ENCODE measurements around the gene PTPRN2. TPM values are rescaled to one million over a fixed set of nuclear protein-coding genes. Genes with fewer than 3 reads are reported as not detected.

The PTPRN2 gene
- total and polyA plus RNA-seq, 4 experiments from 2014 or later = 1.7 to 2.6 (median 1.9) TPM

- Mint-ChIP-seq H3K27ac (no peak overlapping the region), H3K4me1 (no peaks in the 10 kb centered on the region), H3K36me3 (no peaks in the 10 kb centered on the region), H3K27me3 (no peaks in the 10 kb centered on the region), H3K4me3 (no peak overlapping the region), H3K9me3 (no peaks in the 10 kb centered on the region)
- intact Hi-C loops (cut with micrococcal nuclease) = no loop called here
- DNase-seq = no peak
- Histone ChIP-seq H3K4me1 (ENCODE audit: insufficient read depth, low read length) (no peaks in the 10 kb centered on the region), H3K27ac (ENCODE audit: low read depth, low read length) (no peak overlapping the region), H3K4me3 (ENCODE audit: low read length in 2 of 2) (no peak overlapping the region), H3K9me3 (ENCODE audit: control insufficient read depth in 1 of 2, low read length in 2 of 2) (no peaks in the 10 kb centered on the region), H3K36me3 (ENCODE audit: insufficient read depth, low read length) (no peaks in the 10 kb centered on the region), H3K27me3 (ENCODE audit: insufficient read depth, low read length) (no peaks in the 10 kb centered on the region)
- POLR2A ChIA-PET (ENCODE audit: partially characterized antibody) = interaction anchor here (2.5 kb wide), 1 partner anchor 8 kb away, joined by 7 read pairs; no protein-coding TSS in a partner anchor
- CTCF ChIA-PET (ENCODE audit: partially characterized antibody) = no interaction called here
These were observed 727.7 kb downstream of the PTPRN2 start for GRCh38 chr7:157859915-157860314.

GRCh38 chr7:157857578-157858075 is 730.0 kb downstream of the PTPRN2 start:
- no peaks in the 10 kb centered on the region for H3K27me3 Mint-ChIP-seq
- no peaks in the 10 kb centered on the region for H3K9me3 Mint-ChIP-seq
- no peaks in the 10 kb centered on the region for H3K4me1 Mint-ChIP-seq
- H3K4me3 Mint-ChIP-seq = no peak overlapping the region
- Histone ChIP-seq H3K27me3 (ENCODE audit: insufficient read depth, low read length) (no peaks in the 10 kb centered on the region), H3K27ac (ENCODE audit: low read depth, low read length) (no peak overlapping the region), H3K4me3 (ENCODE audit: low read length in 2 of 2) (no peak overlapping the region), H3K36me3 (ENCODE audit: insufficient read depth, low read length) (no peaks in the 10 kb centered on the region), H3K9me3 (ENCODE audit: control insufficient read depth in 1 of 2, low read length in 2 of 2) (no peaks in the 10 kb centered on the region), H3K4me1 (ENCODE audit: insufficient read depth, low read length) (no peaks in the 10 kb centered on the region)
- no peaks in the 10 kb centered on the region for H3K36me3 Mint-ChIP-seq
- H3K27ac Mint-ChIP-seq = peak overlapping the region in 1 of 7 donors; percentile 63
- ChIA-PET POLR2A (ENCODE audit: partially characterized antibody) (no interaction called here), CTCF (ENCODE audit: partially characterized antibody) (no interaction called here)
- no peak for DNase-seq
- intact Hi-C loops (cut with micrococcal nuclease) = no loop called here

GRCh38 chr7:157856873-157857577 is 730.6 kb downstream of the PTPRN2 start:
- intact Hi-C loops (cut with micrococcal nuclease) = no loop called here
- H3K27ac Mint-ChIP-seq = no peak overlapping the region
- H3K36me3 ChIP-seq (ENCODE audit: insufficient read depth, low read length) = no peaks in the 10 kb centered on the region
- no peaks in the 10 kb centered on the region for H3K27me3 ChIP-seq (ENCODE audit: insufficient read depth, low read length)
- ChIA-PET CTCF (ENCODE audit: partially characterized antibody) (no interaction called here), POLR2A (ENCODE audit: partially characterized antibody) (no interaction called here)
- no peaks in the 10 kb centered on the region for H3K9me3 Mint-ChIP-seq
- no peak for DNase-seq
- no peaks in the 10 kb centered on the region for H3K27me3 Mint-ChIP-seq
- peaks cover 6% of the 10 kb centered on the region for H3K4me1 ChIP-seq (ENCODE audit: insufficient read depth, low read length)
- H3K27ac ChIP-seq (ENCODE audit: low read depth, low read length) = no peak overlapping the region
- H3K9me3 ChIP-seq (ENCODE audit: control insufficient read depth in 1 of 2, low read length in 2 of 2) = no peaks in the 10 kb centered on the region
- peaks cover 0 to 2% (median under 1%) of the 10 kb centered on the region in 4 donors for H3K4me1 Mint-ChIP-seq
- H3K36me3 Mint-ChIP-seq = no peaks in the 10 kb centered on the region
- no peak overlapping the region for H3K4me3 ChIP-seq (ENCODE audit: low read length in 2 of 2)
- H3K4me3 Mint-ChIP-seq = no peak overlapping the region

GRCh38 chr7:157855452-157856213 is 732.0 kb downstream of the PTPRN2 start:
- H3K27me3 Mint-ChIP-seq = no peaks in the 10 kb centered on the region

GRCh38 chr7:157855016-157855415 is 732.6 kb downstream of the PTPRN2 start:
- no peaks in the 10 kb centered on the region for H3K27me3 ChIP-seq (ENCODE audit: insufficient read depth, low read length)
- H3K27me3 Mint-ChIP-seq = no peaks in the 10 kb centered on the region
- H3K4me1 Mint-ChIP-seq = peaks cover 5 to 16% (median 8%) of the 10 kb centered on the region in 4 donors
- H3K9me3 ChIP-seq (ENCODE audit: control insufficient read depth in 1 of 2, low read length in 2 of 2) = no peaks in the 10 kb centered on the region
- H3K36me3 Mint-ChIP-seq = no peaks in the 10 kb centered on the region
- H3K36me3 ChIP-seq (ENCODE audit: insufficient read depth, low read length) = no peaks in the 10 kb centered on the region
- CTCF ChIA-PET (ENCODE audit: partially characterized antibody) = no interaction called here
- no peak for DNase-seq
- POLR2A ChIA-PET (ENCODE audit: partially characterized antibody) = no interaction called here
- H3K4me1 ChIP-seq (ENCODE audit: insufficient read depth, low read length) = peaks cover 18% of the 10 kb centered on the region
- H3K27ac Mint-ChIP-seq = no peak overlapping the region
- intact Hi-C loops (cut with micrococcal nuclease) = no loop called here
- H3K9me3 Mint-ChIP-seq = no peaks in the 10 kb centered on the region
- H3K4me3 Mint-ChIP-seq = no peak overlapping the region
- no peak overlapping the region for H3K4me3 ChIP-seq (ENCODE audit: low read length in 2 of 2)
- H3K27ac ChIP-seq (ENCODE audit: low read depth, low read length) = no peak overlapping the region

More at GRCh38 chr7:157855452-157856213, 732.0 kb downstream of the PTPRN2 start:
- H3K4me3 ChIP-seq (ENCODE audit: low read length in 2 of 2) = no peak overlapping the region
- H3K27me3 ChIP-seq (ENCODE audit: insufficient read depth, low read length) = no peaks in the 10 kb centered on the region
- no peaks in the 10 kb centered on the region for H3K36me3 Mint-ChIP-seq
- DNase-seq = no peak
- H3K4me3 Mint-ChIP-seq = no peak overlapping the region
- H3K27ac ChIP-seq (ENCODE audit: low read depth, low read length) = no peak overlapping the region
- H3K4me1 Mint-ChIP-seq = peaks cover 5 to 13% (median 8%) of the 10 kb centered on the region in 4 donors
- peaks cover 18% of the 10 kb centered on the region for H3K4me1 ChIP-seq (ENCODE audit: insufficient read depth, low read length)
- H3K9me3 ChIP-seq (ENCODE audit: control insufficient read depth in 1 of 2, low read length in 2 of 2) = no peaks in the 10 kb centered on the region
- no peaks in the 10 kb centered on the region for H3K36me3 ChIP-seq (ENCODE audit: insufficient read depth, low read length)
- CTCF ChIA-PET (ENCODE audit: partially characterized antibody) = no interaction called here
- POLR2A ChIA-PET (ENCODE audit: partially characterized antibody) = no interaction called here
- no peaks in the 10 kb centered on the region for H3K9me3 Mint-ChIP-seq
- intact Hi-C loops (cut with micrococcal nuclease) = no loop called here
- no peak overlapping the region for H3K27ac Mint-ChIP-seq

- POLR2A ChIA-PET (ENCODE audit: partially characterized antibody) = no interaction called here
- H3K4me3 Mint-ChIP-seq = no peak overlapping the region
- H3K4me3 ChIP-seq (ENCODE audit: low read length in 2 of 2) = no peak overlapping the region
- no peaks in the 10 kb centered on the region for H3K27me3 ChIP-seq (ENCODE audit: insufficient read depth, low read length)
- CTCF ChIA-PET (ENCODE audit: partially characterized antibody) = no interaction called here
- H3K9me3 Mint-ChIP-seq = no peaks in the 10 kb centered on the region
- no peak for DNase-seq
- no peaks in the 10 kb centered on the region for H3K36me3 Mint-ChIP-seq
- intact Hi-C loops (cut with micrococcal nuclease) = no loop called here
- H3K27ac Mint-ChIP-seq = no peak overlapping the region
- H3K36me3 ChIP-seq (ENCODE audit: insufficient read depth, low read length) = no peaks in the 10 kb centered on the region
- no peaks in the 10 kb centered on the region for H3K9me3 ChIP-seq (ENCODE audit: control insufficient read depth in 1 of 2, low read length in 2 of 2)
- no peaks in the 10 kb centered on the region for H3K27me3 Mint-ChIP-seq
- H3K4me1 ChIP-seq (ENCODE audit: insufficient read depth, low read length) = peaks cover 18% of the 10 kb centered on the region
- peaks cover 5 to 16% (median 8%) of the 10 kb centered on the region in 4 donors for H3K4me1 Mint-ChIP-seq
- H3K27ac ChIP-seq (ENCODE audit: low read depth, low read length) = no peak overlapping the region
These were observed 733.3 kb downstream of the PTPRN2 start for GRCh38 chr7:157854066-157854891.

- Histone ChIP-seq H3K4me3 (ENCODE audit: low read length in 2 of 2) (no peak overlapping the region), H3K27me3 (ENCODE audit: insufficient read depth, low read length) (no peaks in the 10 kb centered on the region), H3K9me3 (ENCODE audit: control insufficient read depth in 1 of 2, low read length in 2 of 2) (no peaks in the 10 kb centered on the region), H3K27ac (ENCODE audit: low read depth, low read length) (no peak overlapping the region), H3K36me3 (ENCODE audit: insufficient read depth, low read length) (no peaks in the 10 kb centered on the region), H3K4me1 (ENCODE audit: insufficient read depth, low read length) (peaks cover 18% of the 10 kb centered on the region)
- ChIA-PET CTCF (ENCODE audit: partially characterized antibody) (no interaction called here), POLR2A (ENCODE audit: partially characterized antibody) (no interaction called here)
- intact Hi-C loops (cut with micrococcal nuclease) = no loop called here
- H3K27me3 Mint-ChIP-seq = no peaks in the 10 kb centered on the region
- H3K36me3 Mint-ChIP-seq = no peaks in the 10 kb centered on the region
- H3K4me1 Mint-ChIP-seq = peaks cover 5 to 16% (median 8%) of the 10 kb centered on the region in 4 donors
- no peak overlapping the region for H3K4me3 Mint-ChIP-seq
- H3K9me3 Mint-ChIP-seq = no peaks in the 10 kb centered on the region
- H3K27ac Mint-ChIP-seq = no peak overlapping the region
- no peak for DNase-seq
These were observed 733.9 kb downstream of the PTPRN2 start for GRCh38 chr7:157853789-157854065.

Data from CD4-positive, alpha-beta memory T cell (primary cell).